Measurements from ENCODE around the gene CKS1B.

CKS1B gene

GRCh38 chr1:155009742-155010141, 35.3 kb downstream of the CKS1B start:
- DNase-seq: no peak
- intact Hi-C loops (cut with DNase I): loop anchor here (5.0 kb wide), 1 partner anchor 33 kb away; no protein-coding TSS in a partner anchor

GRCh38 chr1:155010211-155010918, 35.9 kb downstream of the CKS1B start:
- no peak for DNase-seq
- intact Hi-C loops (cut with DNase I): no loop called here

GRCh38 chr1:155011004-155011416, 36.5 kb downstream of the CKS1B start:
- DNase-seq: no peak
- intact Hi-C loops (cut with DNase I): no loop called here

GRCh38 chr1:155011437-155012025, 37.0 kb downstream of the CKS1B start:
- DNase-seq: no peak
- intact Hi-C loops (cut with DNase I): no loop called here

- peak; percentile 71 to 98 (median 84) for DNase-seq
- intact Hi-C loops (cut with DNase I): no loop called here
These were observed 37.6 kb downstream of the CKS1B start for GRCh38 chr1:155012026-155012546.

GRCh38 chr1:155012776-155013602, 38.5 kb downstream of the CKS1B start:
- DNase-seq: no peak
- intact Hi-C loops (cut with DNase I): no loop called here

GRCh38 chr1:155013632-155014031, 39.2 kb downstream of the CKS1B start:
- no peak for DNase-seq
- intact Hi-C loops (cut with DNase I): no loop called here

GRCh38 chr1:155014709-155015508, 40.4 kb downstream of the CKS1B start:
- peak in 1 of 10 donors; percentile 59 for DNase-seq
- intact Hi-C loops (cut with DNase I): loop anchor here (5.0 kb wide), 1 partner anchor 53 kb away; the partner anchor contains the start of gene PYGO2

GRCh38 chr1:155015527-155016230, 41.2 kb downstream of the CKS1B start:
- intact Hi-C loops (cut with DNase I): loop anchor here (5.0 kb wide), 1 partner anchor 53 kb away; the partner anchor contains the start of gene PYGO2
- DNase-seq: no peak

- intact Hi-C loops (cut with DNase I): loop anchor here (5.0 kb wide), 1 partner anchor 54 kb away; the partner anchor contains the start of gene PYGO2
- no peak for DNase-seq
These were observed 41.9 kb downstream of the CKS1B start for GRCh38 chr1:155016231-155016831.

GRCh38 chr1:155017041-155017945, 42.8 kb downstream of the CKS1B start:
- DNase-seq: peak; percentile 75 to 98 (median 88)
- intact Hi-C loops (cut with DNase I): loop anchor here (5.0 kb wide), 1 partner anchor 55 kb away; the partner anchor contains the start of gene PYGO2

- no peak for DNase-seq
- intact Hi-C loops (cut with DNase I): loop anchor here (5.0 kb wide), 1 partner anchor 56 kb away; the partner anchor contains the start of gene PYGO2
These were observed 43.5 kb downstream of the CKS1B start for GRCh38 chr1:155017946-155018316.

- no peak for DNase-seq
- intact Hi-C loops (cut with DNase I): loop anchor here (5.0 kb wide), 1 partner anchor 56 kb away; the partner anchor contains the start of gene PYGO2
These were observed 44.3 kb downstream of the CKS1B start for GRCh38 chr1:155018617-155019348.

GRCh38 chr1:155019377-155020245, 45.1 kb downstream of the CKS1B start:
- DNase-seq: peak in 1 of 10 donors; percentile 36
- intact Hi-C loops (cut with DNase I): loop anchor here (5.0 kb wide), 1 partner anchor 57 kb away; the partner anchor contains the start of gene PYGO2

GRCh38 chr1:155022136-155022926, 47.9 kb downstream of the CKS1B start:
- intact Hi-C loops (cut with DNase I): no loop called here
- DNase-seq: no peak

Data from posterior cingulate gyrus (tissue), 11 donors.